ENCODE results near the gene ST8SIA6. TPM values are rescaled to one million over a fixed set of nuclear protein-coding genes. Genes with fewer than 3 reads are reported as not detected.

Gene ST8SIA6
- total and polyA plus RNA-seq, 2 of the 8 experiments (the other 6 are each of a cell fraction or from before 2014, with no cell fraction given), result 0.70 to 1.1 TPM

DNA sequence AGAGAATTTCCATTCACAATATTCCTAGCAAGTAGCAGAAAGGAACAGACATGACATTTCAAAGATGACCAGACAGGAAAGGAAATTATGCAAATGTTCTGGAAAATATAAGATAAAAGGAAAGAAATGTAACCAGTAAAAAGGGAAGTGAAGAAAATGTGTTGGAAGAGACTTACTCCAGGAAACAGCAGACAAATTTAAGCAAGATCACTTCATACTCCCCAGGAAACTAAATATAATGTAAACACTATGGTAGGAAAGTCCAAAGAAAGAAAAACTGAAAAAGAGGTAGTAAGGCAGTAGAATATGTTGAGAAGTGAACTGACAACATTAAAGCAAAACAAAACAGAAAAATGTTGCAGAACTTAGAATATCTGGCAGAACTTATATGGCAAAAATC lies 6.4 kb upstream of the ST8SIA6 start (continued):
- TF ChIP-seq, protein P1, sequence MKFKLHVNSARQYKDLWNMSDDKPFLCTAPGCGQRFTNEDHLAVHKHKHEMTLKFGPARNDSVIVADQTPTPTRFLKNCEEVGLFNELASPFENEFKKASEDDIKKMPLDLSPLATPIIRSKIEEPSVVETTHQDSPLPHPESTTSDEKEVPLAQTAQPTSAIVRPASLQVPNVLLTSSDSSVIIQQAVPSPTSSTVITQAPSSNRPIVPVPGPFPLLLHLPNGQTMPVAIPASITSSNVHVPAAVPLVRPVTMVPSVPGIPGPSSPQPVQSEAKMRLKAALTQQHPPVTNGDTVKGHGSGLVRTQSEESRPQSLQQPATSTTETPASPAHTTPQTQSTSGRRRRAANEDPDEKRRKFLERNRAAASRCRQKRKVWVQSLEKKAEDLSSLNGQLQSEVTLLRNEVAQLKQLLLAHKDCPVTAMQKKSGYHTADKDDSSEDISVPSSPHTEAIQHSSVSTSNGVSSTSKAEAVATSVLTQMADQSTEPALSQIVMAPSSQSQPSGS (IDR thresholded peaks at IDR 0.05; ENCODE audit: low read length), result no peak
- TF ChIP-seq GABPA (IDR thresholded peaks at IDR 0.05; ENCODE audit: borderline replicate concordance, insufficient read depth, low read length), result no peak
- TF ChIP-seq SP1 (IDR thresholded peaks at IDR 0.05; ENCODE audit: low read depth, low read length), result no peak

Data from H1 (cell line).